Stimulated activated CD8-positive, alpha-beta memory T cell treated with anti-CD3 and anti-CD28 coated beads, Interleukin-15, amount 100 ng/mL, for 4 hours (primary cell): ENCODE results near the gene TNFAIP8L3.

Source experiments
- DNase-seq, 2 donors: peaks; one replicate each; pipeline ENCODE4 v3.0.0-alpha.2; 2020; ENCODE audit warnings: low read depth in 2 of 2

The TNFAIP8L3 gene

DNA sequence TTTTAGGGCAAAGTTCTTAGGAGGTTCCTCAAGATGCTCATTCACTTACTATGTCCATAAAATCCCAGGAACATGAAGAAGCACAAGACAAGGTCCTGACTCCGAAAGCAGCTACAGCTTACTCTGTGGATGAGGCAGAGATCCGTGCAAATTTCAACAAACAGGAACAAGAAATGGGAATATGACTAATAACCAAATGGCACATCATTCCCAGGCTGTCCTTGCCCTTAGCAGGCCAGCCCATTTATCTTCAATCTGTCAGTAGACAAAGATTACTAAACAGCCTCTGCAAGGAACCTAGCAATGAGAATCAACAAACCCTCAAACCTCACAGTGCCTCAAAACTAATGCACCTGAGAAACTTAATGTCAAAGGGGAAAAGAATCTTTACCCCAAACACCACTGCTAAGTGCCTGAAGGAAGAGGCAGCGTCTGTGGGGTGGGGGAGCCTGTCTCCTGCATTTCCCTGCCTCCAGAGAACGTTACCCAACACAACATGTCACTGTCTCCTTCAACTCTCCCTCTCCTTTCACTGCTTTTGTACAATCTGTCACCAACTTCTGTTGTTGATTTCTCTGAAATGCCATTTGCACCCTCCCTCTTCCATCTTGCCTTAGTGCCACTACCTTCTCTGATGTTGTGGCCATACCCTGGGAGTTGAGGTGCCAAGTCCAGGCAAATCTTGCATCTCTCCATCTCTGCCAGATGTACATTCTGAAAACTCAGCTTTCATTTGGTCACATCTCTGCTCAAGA is 4.8 kb downstream of the TNFAIP8L3 start:
- DNase-seq: no peak

DNA sequence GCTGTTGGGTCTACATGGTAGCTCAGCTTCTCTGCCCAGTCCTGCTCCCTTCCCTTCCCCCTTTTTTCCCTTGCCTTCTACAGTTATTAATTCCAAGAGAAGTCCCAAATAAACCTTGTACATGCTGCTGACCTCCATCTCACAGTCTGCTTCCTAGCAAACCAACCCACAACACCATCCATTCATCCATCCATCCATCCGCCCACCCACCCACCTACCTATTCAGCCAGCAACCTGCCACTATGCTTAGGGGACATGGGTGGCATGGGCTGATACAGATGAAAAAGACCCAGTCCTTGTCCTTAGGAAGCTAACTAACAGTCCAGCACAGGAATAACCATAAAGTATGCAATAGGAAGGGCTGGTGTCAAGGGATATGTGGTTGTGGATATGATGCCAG is 5.7 kb downstream of the TNFAIP8L3 start:
- no peak for DNase-seq

GRCh38 chr15:51088585-51088984 is 6.1 kb downstream of the TNFAIP8L3 start:
- DNase-seq: no peak

GRCh38 chr15:51087513-51087912 is 7.2 kb downstream of the TNFAIP8L3 start:
- DNase-seq: no peak

GRCh38 chr15:51086409-51086808 is 8.3 kb downstream of the TNFAIP8L3 start:
- DNase-seq: no peak

- DNase-seq: no peak
These were observed 8.9 kb downstream of the TNFAIP8L3 start for GRCh38 chr15:51085764-51086163.

DNA sequence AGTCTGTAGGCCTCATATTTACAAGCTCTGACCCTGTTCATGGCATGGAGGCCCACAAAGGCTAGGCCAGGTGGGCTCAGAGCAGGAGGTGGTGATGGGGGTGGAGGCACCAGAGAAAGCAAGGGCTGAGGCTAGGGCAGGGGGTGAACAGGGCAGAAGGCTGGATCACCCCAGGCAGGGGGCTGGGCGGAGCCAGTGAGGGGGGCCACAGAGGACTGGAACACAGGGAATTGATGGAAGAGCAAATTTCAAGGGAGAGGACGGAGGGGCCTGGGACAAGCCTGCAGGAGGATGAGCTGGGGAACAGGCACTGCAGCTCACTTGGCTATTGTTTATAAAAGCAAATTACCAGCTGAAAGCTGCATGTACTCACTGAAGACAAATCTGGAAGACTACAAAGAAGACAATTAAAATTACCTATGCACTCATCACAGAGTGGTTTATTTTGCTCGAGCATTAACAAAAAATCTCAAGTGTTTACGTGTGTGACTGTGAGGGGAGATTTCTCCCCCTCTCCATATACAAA is 11.0 kb downstream of the TNFAIP8L3 start:
- DNase-seq: no peak

DNA sequence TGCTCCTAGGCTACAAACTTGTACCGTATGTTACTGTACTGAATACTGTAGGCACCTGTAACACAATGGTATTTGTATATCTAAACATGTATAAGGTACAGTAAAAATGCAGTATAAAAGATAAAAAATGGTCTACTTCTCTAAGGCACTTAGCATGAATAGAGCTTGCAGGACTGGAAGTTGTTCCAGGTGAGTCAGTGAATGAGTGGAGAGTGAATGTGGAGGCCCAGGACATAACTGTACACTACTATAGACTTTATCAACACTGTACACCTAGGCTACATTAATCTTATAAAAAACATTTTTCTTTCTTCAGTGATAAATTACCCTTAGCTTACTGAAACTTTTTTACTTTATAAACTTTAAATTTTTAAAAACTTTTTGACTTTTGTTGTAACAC is 12.5 kb downstream of the TNFAIP8L3 start:
- DNase-seq: no peak

DNA sequence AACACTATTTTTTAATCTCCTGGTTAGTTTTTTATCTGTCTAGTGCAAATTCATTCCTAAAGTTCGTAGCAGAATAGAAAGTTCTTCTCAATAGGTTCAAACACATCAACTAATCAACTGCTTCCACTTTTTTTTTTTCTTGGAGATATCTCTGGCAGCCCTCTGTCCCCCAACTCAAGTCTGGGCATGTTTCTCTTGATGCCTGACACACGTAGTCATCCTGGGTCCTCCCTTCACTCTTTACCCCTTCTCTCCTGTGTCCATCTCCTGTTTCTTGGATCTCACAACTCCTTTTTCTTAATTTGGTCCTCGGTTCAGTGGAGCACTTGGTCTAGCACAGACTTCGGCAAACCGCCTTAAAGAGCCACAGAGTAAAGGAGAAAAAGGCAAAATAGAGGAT is 14.4 kb downstream of the TNFAIP8L3 start:
- DNase-seq: no peak

DNA sequence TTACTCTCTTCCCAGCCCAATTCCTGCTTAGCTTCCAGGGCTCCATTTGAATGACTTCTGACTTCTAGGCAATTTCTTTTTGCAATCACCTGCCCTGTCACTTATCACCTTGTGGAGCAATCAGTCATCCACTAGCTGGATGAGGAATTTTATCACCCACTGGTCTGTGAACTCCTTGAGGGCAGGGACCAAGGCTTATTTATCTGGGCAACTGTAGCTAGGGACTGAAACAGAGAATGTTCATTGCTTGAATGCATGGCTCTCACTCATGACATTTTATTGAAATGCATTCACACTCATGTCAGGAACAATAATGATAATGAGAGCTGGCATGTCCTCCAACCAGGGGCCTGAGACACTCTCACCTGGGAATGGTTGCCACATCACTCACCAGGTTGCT is 15.5 kb downstream of the TNFAIP8L3 start:
- DNase-seq: no peak

- peak; percentile 13 to 22 for DNase-seq
These were observed 17.2 kb downstream of the TNFAIP8L3 start for GRCh38 chr15:51077221-51078153.

GRCh38 chr15:51076524-51077220 is 18.0 kb downstream of the TNFAIP8L3 start:
- DNase-seq: no peak

GRCh38 chr15:51075826-51076523 is 18.7 kb downstream of the TNFAIP8L3 start:
- DNase-seq: no peak

DNA sequence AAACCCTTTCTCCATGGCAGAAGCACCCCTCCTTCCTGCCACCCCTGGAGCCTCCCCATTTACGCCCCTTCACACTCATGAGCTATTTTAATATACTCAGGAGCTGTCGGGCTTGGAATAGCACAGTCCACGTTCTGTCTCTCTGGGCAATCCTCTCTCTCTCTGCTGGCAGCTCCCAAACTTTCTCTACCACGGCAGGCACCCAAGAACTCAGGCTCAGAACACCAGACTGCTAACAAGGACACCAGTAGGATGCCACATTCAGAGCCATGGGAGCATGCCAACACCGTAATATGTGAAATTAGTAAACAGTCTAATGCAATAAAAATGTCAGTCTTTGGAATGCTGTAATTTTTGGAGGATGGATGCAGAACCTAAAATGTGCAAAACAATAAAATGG is 19.3 kb downstream of the TNFAIP8L3 start:
- DNase-seq: no peak

- no peak for DNase-seq
These were observed 19.8 kb downstream of the TNFAIP8L3 start for GRCh38 chr15:51074926-51075325.

GRCh38 chr15:51071578-51071977 is 23.1 kb downstream of the TNFAIP8L3 start:
- no peak for DNase-seq

GRCh38 chr15:51069983-51070382 is 24.7 kb downstream of the TNFAIP8L3 start:
- no peak for DNase-seq

- no peak for DNase-seq
These were observed 27.2 kb downstream of the TNFAIP8L3 start for GRCh38 chr15:51067510-51067909.

GRCh38 chr15:51065781-51066180 is 28.9 kb downstream of the TNFAIP8L3 start:
- DNase-seq: no peak

- no peak for DNase-seq
These were observed 29.4 kb downstream of the TNFAIP8L3 start for GRCh38 chr15:51065261-51065660.

GRCh38 chr15:51062736-51063135 is 32.0 kb downstream of the TNFAIP8L3 start:
- DNase-seq: no peak
